ENCODE results near the gene RTEL1. TPM values are rescaled to one million over a fixed set of nuclear protein-coding genes. Genes with fewer than 3 reads are reported as not detected.
A peak's percentile ranks its signal among the peaks of the same experiment; 100 is the strongest.

RTEL1 gene
- polyA plus RNA-seq, 4 donors = 16.3 to 21.0 (median 18.3) TPM

DNA sequence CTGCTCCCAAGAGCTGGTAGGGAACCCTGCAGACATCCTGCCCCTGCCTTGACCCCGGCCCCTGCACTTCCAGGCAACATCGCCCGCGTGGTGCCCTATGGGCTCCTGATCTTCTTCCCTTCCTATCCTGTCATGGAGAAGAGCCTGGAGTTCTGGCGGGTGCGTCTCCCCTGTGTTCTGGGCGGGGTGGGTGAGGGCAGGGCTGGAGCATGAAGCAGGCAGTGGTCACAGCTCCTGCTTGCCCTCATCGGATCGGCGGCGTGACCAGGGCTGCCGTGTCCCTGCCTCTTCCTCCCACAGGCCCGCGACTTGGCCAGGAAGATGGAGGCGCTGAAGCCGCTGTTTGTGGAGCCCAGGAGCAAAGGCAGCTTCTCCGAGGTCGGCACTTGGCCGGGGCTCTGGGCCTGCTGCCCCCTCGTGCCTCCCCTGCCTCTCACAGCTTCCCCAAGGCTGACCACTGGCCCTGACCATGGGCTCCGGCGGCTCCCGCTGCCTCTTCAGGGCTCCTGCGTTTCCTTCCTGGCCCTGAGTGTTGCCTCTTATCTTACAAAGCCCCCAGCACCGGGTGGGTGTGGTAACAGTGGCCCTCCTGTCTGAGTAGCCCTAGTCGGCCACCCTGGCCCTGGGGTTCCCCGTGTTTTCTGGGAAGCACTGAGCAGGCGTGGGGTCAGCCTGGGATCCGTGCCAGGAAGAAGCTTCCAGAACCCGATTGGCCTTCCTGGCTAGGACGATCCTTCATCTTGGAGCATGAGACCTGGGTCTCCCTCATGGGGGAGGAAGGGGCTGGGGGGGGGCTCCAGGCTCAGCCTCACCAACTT is 30.3 kb downstream of the RTEL1 start:
- no peak for DNase-seq (ENCODE audit: low read depth in 4 of 4, low spot score in 3 of 4)

DNA sequence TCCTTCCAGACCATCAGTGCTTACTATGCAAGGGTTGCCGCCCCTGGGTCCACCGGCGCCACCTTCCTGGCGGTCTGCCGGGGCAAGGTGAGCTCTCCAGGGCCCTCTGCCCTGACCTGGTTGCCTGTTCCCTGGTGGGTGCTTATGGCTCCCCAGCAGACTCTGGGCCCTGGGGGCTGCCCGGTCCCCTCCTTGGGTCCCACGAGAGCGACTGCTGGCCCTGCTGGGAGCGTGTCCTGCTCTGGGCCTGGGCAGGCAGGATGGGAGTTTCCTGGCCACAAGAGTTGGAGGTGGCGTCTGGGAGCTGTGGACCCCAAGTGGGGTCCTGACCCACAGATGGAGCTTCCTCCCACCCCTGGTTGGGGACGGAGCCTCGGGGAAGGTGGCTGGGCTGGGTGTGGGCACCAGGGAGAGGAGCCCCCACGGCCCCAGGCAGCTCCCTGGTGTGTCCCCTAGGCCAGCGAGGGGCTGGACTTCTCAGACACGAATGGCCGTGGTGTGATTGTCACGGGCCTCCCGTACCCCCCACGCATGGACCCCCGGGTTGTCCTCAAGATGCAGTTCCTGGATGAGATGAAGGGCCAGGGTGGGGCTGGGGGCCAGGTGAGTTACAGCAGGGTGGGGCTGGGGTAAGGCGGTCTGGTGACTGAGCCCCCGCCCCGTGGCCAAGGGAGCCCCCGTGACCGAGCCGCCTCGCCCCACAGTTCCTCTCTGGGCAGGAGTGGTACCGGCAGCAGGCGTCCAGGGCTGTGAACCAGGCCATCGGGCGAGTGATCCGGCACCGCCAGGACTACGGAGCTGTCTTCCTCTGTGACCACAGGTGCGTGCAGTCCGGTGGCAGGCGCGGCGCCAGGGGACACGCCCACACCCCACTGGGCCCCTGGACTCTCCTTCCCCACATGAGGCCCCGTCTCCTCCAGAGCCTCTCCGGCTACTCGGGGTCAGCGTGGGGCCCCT is 31.2 kb downstream of the RTEL1 start:
- no peak for DNase-seq (ENCODE audit: low read depth in 4 of 4, low spot score in 3 of 4)

DNA sequence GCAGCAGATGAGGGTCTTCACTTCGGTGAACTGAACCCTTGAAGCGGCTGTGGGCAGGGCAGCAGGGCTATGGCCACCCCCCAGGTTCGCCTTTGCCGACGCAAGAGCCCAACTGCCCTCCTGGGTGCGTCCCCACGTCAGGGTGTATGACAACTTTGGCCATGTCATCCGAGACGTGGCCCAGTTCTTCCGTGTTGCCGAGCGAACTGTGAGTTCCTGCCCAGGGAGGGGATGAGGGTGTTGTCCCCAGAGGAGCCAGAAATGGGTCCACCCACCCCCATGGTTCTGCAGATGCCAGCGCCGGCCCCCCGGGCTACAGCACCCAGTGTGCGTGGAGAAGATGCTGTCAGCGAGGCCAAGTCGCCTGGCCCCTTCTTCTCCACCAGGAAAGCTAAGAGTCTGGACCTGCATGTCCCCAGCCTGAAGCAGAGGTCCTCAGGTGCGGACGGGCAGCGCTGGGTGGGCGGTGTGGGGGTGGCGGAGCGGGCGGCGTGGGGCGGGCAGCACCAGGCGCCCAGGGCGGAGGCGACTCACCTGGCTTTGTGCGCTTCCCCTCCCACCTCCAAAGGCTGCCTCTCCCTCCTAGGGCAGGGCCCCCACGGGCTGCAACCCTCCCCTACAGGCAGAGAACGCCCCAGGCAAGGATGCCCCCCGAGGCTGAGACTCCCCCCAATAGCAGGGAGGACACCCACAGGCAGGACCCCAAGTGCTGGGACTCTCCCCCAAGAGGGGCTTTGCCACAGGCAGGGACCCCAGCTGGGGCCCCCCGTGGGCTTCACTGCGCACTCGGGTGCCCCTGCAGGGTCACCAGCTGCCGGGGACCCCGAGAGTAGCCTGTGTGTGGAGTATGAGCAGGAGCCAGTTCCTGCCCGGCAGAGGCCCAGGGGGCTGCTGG is 32.1 kb downstream of the RTEL1 start:
- no peak for DNase-seq (ENCODE audit: low read depth in 4 of 4, low spot score in 3 of 4)

DNA sequence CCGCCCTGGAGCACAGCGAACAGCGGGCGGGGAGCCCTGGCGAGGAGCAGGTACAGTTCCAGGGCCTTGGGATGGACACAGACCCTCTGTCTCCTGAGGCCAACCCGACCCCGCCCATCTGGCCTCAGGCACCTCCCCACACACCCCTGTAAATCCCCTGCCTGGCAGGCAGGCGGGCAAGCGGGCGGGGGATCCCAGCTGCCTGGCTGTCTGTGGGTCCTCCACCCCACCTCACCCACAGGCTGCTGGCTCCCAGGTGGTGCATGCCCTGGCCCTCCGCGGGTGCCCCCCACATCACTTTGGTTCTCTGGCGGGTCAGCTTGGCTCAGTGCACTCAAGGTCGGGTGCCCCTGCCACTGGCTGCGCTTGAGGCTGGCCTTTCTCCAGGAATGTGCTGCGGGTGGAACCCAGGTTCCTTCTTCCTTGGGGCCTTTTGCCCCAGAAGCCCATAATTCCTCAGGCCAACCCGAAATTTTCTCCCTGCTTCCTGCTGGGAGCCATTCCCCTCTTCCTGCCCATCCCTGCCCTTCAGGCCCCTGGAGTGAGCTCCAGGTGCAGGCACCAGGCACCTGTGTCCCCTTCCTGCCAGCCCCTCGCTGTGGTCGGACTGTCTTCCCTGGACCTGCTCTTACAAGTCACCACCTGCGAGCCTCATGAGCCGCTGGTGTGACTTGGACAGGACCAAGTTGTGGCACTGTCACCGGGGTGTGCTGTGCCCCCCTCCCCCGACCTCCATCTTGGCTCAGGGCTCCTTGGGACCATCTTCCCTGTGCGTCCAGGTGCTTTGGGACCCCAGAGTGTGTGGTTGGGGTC is 33.0 kb downstream of the RTEL1 start:
- DNase-seq (ENCODE audit: low read depth in 4 of 4, low spot score in 3 of 4) = no peak

DNA sequence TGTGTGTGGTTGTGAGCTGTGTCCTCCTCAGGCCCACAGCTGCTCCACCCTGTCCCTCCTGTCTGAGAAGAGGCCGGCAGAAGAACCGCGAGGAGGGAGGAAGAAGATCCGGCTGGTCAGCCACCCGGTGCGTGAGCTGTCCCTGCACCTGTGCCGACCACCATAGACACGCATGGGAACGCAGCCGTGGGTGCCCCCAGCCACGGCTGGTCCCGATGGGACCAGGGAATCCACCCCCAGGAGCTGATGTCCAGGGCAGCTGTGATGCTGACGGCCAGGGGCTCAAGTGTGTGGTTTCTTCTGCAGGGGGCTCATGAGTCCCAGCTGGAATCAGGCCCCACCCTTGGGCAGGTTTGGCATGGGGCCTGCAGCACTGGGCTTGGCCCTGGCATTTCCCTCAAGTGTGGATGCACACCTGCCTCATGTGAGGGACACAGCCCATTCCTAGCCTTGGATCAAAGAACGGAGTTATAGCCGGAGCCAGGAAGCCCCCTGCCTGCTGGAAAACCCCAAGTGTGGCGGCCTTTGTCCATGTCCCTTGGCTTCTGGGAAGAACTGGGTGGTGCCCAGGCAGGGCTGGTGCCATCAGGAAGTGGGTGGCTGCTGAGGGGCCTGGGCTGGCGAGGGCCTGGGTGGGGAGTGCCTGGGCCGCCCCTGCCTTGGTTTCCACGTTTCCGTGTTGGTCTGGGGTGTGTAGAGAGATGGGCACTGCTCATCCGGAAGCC is 33.8 kb downstream of the RTEL1 start:
- no peak for DNase-seq (ENCODE audit: low read depth in 4 of 4, low spot score in 3 of 4)

DNA sequence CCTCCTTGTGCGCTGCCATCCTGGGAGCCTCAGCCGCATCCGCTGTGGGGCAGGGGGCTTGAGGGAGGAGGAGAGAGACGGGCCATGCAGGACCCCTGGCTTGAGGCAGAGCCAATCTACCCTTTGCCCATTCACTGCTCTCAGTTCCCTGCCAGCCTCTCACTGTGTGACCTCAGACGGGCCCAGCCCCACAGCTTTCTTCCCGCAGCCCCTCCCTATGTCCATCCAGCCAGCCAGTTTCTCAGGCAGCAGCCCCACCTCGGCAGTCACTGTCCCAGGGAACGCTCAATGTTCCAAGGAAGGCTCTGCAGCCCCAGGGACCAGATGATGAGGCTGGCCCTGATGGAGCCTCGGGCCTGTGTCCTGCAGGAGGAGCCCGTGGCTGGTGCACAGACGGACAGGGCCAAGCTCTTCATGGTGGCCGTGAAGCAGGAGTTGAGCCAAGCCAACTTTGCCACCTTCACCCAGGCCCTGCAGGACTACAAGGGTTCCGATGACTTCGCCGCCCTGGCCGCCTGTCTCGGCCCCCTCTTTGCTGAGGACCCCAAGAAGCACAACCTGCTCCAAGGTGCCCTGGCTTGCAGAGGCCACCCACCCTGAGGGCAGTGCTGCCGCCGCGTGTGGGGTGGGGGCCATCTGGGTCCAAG is 34.4 kb downstream of the RTEL1 start:
- no peak for DNase-seq (ENCODE audit: low read depth in 4 of 4, low spot score in 3 of 4)

DNA sequence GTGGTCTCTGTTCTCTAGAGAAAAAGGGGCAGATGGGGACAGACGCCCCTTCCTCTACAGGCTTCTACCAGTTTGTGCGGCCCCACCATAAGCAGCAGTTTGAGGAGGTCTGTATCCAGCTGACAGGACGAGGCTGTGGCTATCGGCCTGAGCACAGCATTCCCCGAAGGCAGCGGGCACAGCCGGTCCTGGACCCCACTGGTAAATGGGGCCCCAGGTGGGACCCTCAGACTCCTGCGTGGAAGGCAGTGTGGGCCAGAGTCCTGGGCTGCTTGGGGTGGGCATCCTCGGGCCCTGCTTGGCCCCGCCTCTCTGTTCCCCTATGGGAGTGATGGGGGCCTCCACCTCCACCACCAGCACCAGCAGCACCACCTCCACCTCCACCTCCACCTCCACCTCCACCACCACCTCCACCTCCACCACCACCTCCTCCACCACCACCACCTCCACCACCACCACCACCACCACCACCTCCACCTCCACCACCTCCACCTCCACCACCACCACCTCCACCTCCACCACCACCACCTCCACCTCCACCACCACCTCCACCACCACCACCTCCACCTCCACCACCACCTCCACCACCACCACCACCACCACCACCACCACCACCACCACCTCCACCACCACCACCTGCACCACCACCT is 35.1 kb downstream of the RTEL1 start:
- no peak for DNase-seq (ENCODE audit: low read depth in 4 of 4, low spot score in 3 of 4)

DNA sequence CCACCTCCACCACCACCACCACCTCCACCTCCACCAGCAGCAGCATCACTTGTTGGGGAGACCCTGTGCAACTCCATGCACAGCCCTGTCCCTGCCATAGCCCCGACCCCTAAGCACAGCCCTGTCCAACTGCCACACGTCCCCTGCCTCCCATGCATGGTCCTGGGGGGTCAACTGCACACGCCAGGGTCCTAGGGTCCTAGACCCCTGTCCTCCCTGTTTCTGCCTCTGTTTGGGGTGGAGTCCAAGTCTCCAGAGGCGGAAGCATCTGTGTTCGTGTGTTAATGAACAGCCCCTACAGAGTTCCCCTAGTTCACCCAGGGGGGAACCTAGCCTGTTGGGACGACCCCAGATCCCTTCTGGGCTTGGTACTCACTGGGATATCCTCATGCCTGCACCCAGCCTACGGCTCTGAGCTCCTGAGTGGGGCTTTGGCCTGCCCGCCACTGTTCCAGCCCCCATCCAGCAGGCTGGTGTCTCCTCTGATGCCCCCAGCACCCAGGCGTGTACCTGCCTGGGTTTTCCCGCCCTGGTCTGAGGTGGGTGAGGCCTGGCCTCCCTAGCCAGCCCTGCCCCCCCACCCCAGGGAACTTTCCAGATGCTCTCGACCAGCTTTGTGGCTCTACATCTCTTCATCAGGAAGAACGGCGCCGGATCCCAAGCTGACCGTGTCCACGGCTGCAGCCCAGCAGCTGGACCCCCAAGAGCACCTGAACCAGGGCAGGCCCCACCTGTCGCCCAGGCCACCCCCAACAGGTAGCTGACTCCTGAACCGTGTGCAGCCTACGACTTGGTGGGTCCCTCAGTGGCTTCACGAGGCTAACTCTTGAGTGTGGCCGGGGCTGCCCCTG is 35.8 kb downstream of the RTEL1 start:
- DNase-seq (ENCODE audit: low read depth in 4 of 4, low spot score in 3 of 4) = no peak

DNA sequence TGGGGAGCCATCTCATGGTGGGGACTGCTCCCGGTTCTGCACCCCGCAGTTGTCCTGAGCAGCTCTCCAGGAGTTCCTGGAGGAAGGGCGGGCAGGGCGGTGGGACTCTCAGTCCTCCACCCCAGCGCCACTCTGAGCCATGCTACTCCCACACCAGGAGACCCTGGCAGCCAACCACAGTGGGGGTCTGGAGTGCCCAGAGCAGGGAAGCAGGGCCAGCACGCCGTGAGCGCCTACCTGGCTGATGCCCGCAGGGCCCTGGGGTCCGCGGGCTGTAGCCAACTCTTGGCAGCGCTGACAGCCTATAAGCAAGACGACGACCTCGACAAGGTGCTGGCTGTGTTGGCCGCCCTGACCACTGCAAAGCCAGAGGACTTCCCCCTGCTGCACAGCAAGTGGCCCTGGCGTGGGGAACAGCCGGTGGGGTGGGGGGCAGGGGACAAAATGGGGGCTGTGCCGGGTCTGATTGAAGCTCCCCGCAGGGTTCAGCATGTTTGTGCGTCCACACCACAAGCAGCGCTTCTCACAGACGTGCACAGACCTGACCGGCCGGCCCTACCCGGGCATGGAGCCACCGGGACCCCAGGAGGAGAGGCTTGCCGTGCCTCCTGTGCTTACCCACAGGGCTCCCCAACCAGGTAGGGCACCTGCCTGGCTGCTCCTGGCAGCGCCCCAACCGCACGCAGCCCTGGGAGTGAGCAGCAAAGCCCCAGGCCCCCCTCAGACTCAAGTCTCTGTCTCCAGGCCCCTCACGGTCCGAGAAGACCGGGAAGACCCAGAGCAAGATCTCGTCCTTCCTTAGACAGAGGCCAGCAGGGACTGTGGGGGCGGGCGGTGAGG is 36.7 kb downstream of the RTEL1 start:
- DNase-seq (ENCODE audit: low read depth in 4 of 4, low spot score in 3 of 4) = no peak

DNA sequence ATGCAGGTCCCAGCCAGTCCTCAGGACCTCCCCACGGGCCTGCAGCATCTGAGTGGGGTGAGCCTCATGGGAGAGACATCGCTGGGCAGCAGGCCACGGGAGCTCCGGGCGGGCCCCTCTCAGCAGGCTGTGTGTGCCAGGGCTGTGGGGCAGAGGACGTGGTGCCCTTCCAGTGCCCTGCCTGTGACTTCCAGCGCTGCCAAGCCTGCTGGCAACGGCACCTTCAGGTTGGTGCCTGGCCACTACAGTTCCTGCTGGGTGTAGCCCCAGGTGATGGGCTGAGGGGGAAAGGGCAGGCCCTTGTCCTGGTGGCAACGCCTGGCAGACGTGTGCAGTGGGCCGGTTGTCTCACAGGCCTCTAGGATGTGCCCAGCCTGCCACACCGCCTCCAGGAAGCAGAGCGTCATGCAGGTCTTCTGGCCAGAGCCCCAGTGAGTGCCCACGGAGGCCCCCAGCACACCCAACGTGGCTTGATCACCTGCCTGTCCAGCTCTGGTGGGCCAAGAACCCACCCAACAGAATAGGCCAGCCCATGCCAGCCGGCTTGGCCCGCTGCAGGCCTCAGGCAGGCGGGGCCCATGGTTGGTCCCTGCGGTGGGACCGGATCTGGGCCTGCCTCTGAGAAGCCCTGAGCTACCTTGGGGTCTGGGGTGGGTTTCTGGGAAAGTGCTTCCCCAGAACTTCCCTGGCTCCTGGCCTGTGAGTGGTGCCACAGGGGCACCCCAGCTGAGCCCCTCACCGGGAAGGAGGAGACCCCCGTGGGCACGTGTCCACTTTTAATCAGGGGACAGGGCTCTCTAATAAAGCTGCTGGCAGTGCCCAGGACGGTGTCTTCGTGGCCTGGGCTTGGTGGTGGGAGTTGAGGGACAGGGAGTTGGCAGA is 37.6 kb downstream of the RTEL1 start:
- no peak for DNase-seq (ENCODE audit: low read depth in 4 of 4, low spot score in 3 of 4)

DNA sequence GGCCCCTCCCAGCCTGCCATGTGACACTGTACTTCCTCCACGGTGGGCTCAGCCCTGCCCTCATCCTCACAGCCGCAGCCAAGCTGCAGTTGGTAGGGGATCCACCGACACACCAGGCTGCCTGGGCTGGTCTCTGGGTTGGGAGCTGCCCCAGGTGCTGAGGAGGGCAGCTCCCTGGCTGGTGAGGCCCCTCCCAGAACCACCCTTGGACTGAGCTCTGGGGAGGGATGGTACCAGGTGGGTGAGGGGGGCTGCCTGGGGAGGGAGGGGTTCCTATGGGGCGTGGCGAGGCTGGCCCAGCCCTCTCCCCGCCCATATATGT is 38.2 kb downstream of the RTEL1 start:
- peak in 2 of 4 donors; percentile 31 to 45 for DNase-seq (ENCODE audit: low read depth in 4 of 4, low spot score in 3 of 4)

DNA sequence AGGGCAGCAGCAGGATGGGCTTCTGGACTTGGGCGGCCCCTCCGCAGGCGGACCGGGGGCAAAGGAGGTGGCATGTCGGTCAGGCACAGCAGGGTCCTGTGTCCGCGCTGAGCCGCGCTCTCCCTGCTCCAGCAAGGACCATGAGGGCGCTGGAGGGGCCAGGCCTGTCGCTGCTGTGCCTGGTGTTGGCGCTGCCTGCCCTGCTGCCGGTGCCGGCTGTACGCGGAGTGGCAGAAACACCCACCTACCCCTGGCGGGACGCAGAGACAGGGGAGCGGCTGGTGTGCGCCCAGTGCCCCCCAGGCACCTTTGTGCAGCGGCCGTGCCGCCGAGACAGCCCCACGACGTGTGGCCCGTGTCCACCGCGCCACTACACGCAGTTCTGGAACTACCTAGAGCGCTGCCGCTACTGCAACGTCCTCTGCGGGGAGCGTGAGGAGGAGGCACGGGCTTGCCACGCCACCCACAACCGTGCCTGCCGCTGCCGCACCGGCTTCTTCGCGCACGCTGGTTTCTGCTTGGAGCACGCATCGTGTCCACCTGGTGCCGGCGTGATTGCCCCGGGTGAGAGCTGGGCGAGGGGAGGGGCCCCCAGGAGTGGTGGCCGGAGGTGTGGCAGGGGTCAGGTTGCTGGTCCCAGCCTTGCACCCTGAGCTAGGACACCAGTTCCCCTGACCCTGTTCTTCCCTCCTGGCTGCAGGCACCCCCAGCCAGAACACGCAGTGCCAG is 38.7 kb downstream of the RTEL1 start, which contains the start of gene TNFRSF6B:
TNFRSF6B (plus strand) TSS at position 25 of the 729 bp plus-strand sequence; CDS start at position 141, 116 bp downstream.
- no peak for DNase-seq (ENCODE audit: low read depth in 4 of 4, low spot score in 3 of 4)

DNA sequence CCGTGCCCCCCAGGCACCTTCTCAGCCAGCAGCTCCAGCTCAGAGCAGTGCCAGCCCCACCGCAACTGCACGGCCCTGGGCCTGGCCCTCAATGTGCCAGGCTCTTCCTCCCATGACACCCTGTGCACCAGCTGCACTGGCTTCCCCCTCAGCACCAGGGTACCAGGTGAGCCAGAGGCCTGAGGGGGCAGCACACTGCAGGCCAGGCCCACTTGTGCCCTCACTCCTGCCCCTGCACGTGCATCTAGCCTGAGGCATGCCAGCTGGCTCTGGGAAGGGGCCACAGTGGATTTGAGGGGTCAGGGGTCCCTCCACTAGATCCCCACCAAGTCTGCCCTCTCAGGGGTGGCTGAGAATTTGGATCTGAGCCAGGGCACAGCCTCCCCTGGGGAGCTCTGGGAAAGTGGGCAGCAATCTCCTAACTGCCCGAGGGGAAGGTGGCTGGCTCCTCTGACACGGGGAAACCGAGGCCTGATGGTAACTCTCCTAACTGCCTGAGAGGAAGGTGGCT is 39.3 kb downstream of the RTEL1 start:
- no peak for DNase-seq (ENCODE audit: low read depth in 4 of 4, low spot score in 3 of 4)

DNA sequence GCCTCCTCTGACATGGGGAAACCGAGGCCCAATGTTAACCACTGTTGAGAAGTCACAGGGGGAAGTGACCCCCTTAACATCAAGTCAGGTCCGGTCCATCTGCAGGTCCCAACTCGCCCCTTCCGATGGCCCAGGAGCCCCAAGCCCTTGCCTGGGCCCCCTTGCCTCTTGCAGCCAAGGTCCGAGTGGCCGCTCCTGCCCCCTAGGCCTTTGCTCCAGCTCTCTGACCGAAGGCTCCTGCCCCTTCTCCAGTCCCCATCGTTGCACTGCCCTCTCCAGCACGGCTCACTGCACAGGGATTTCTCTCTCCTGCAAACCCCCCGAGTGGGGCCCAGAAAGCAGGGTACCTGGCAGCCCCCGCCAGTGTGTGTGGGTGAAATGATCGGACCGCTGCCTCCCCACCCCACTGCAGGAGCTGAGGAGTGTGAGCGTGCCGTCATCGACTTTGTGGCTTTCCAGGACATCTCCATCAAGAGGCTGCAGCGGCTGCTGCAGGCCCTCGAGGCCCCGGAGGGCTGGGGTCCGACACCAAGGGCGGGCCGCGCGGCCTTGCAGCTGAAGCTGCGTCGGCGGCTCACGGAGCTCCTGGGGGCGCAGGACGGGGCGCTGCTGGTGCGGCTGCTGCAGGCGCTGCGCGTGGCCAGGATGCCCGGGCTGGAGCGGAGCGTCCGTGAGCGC is 39.9 kb downstream of the RTEL1 start:
- no peak for DNase-seq (ENCODE audit: low read depth in 4 of 4, low spot score in 3 of 4)

All from left renal pelvis (tissue), 4 donors.